Midbrain (tissue), 1 donor: ENCODE results near the gene SDHC.
"Not testable (repeated sequence)": the region's sequence is repeated elsewhere in the genome, so short reads cannot be mapped to it uniquely, and the experiment has no call there.

ENCODE experiments used
- DNase-seq: peaks from one replicate; lab custom pipeline; 2025; lab: John Stamatoyannopoulos, UW

Gene SDHC

GRCh38 chr1:161311595-161312181, 2.5 kb upstream of the SDHC start:
- no peak for DNase-seq

- DNase-seq: peak; percentile 29
These were observed 504 bp upstream of the SDHC start for GRCh38 chr1:161313554-161314200.

- not testable (repeated sequence) for DNase-seq
These were observed 1.9 kb downstream of the SDHC start for GRCh38 chr1:161315841-161316674.

- no peak for DNase-seq
These were observed 9.8 kb downstream of the SDHC start for GRCh38 chr1:161324020-161324419.

GRCh38 chr1:161330346-161330745, 16.2 kb downstream of the SDHC start:
- no peak for DNase-seq

GRCh38 chr1:161333166-161333565, 19.0 kb downstream of the SDHC start:
- no peak for DNase-seq

GRCh38 chr1:161335796-161336195, 21.6 kb downstream of the SDHC start:
- DNase-seq: no peak

GRCh38 chr1:161342177-161342576, 28.0 kb downstream of the SDHC start:
- DNase-seq: no peak

- DNase-seq: no peak
These were observed 28.6 kb downstream of the SDHC start for GRCh38 chr1:161342821-161343220.

GRCh38 chr1:161350671-161351070, 36.5 kb downstream of the SDHC start:
- DNase-seq: no peak

- no peak for DNase-seq
These were observed 37.3 kb downstream of the SDHC start for GRCh38 chr1:161351482-161351881.

GRCh38 chr1:161357073-161357472, 42.9 kb downstream of the SDHC start:
- no peak for DNase-seq

GRCh38 chr1:161359291-161359690, 45.1 kb downstream of the SDHC start:
- peak; percentile 10 for DNase-seq

GRCh38 chr1:161364332-161364731, 50.2 kb downstream of the SDHC start:
- no peak for DNase-seq

GRCh38 chr1:161365207-161365606, 51.0 kb downstream of the SDHC start:
- no peak for DNase-seq

- peak; percentile 72 for DNase-seq
These were observed 53.7 kb downstream of the SDHC start, which contains the start of gene CFAP126 for GRCh38 chr1:161367684-161368400. CFAP126 (minus strand) TSS chr1:161367876; CDS start chr1:161367868, 8 bp downstream.

- no peak for DNase-seq
These were observed 59.3 kb downstream of the SDHC start for GRCh38 chr1:161373442-161373841.

GRCh38 chr1:161374373-161374772, 60.2 kb downstream of the SDHC start:
- no peak for DNase-seq

GRCh38 chr1:161378014-161378413, 63.8 kb downstream of the SDHC start:
- DNase-seq: no peak

- no peak for DNase-seq
These were observed 64.9 kb downstream of the SDHC start for GRCh38 chr1:161379071-161379470.

- DNase-seq: no peak
These were observed 67.5 kb downstream of the SDHC start for GRCh38 chr1:161381707-161382106.
